GM19468 (cell line): ENCODE results near the gene EBF4.
A peak's percentile ranks its signal among the peaks of the same experiment; 100 is the strongest.

Source experiments
- ATAC-seq: cut with Tn5 transposase; IDR thresholded peaks from one replicate; pipeline ENCODE4 v1.9.1; 2021; ENCODE audit warnings: mild to moderate bottlenecking, moderate library complexity, moderate number of reproducible peaks; ENCODE audit not compliant: unreplicated experiment; ENCODE audit errors: extremely low read depth

EBF4 gene

GRCh38 chr20:2692036-2692885 is at the start of gene EBF4:
TSS of gene EBF4 (plus strand) at chr20:2692780. CDS start at chr20:2693646, 866 bp downstream.
- ATAC-seq, result no peak

- ATAC-seq, result no peak
Observed at GRCh38 chr20:2643708-2644107, 48.9 kb upstream of the EBF4 start.

GRCh38 chr20:2651772-2652723 is 40.5 kb upstream of the EBF4 start, which contains the start of gene NOP56:
TSS of gene NOP56 (plus strand) at chr20:2652632. CDS start at chr20:2652661, 29 bp downstream.
- peak; percentile 64 for ATAC-seq

- no peak for ATAC-seq
Observed at GRCh38 chr20:2652724-2653555, 39.6 kb upstream of the EBF4 start.

GRCh38 chr20:2653556-2654383 is 38.8 kb upstream of the EBF4 start:
- no peak for ATAC-seq

GRCh38 chr20:2654384-2654822 is 38.2 kb upstream of the EBF4 start:
- no peak for ATAC-seq

GRCh38 chr20:2654831-2655230 is 37.7 kb upstream of the EBF4 start:
- no peak for ATAC-seq

GRCh38 chr20:2655331-2656116 is 37.1 kb upstream of the EBF4 start:
- no peak for ATAC-seq

- ATAC-seq, result no peak
Observed at GRCh38 chr20:2656471-2657117, 36.0 kb upstream of the EBF4 start.

GRCh38 chr20:2657241-2657640 is 35.3 kb upstream of the EBF4 start:
- ATAC-seq, result no peak

GRCh38 chr20:2657674-2658073 is 34.9 kb upstream of the EBF4 start:
- ATAC-seq, result no peak

GRCh38 chr20:2658414-2659354 is 33.9 kb upstream of the EBF4 start:
- ATAC-seq, result no peak

GRCh38 chr20:2659547-2659946 is 33.0 kb upstream of the EBF4 start:
- no peak for ATAC-seq

GRCh38 chr20:2663364-2663886 is 29.2 kb upstream of the EBF4 start:
- no peak for ATAC-seq

- peak; percentile 67 for ATAC-seq
Observed at GRCh38 chr20:2663887-2664719, 28.5 kb upstream of the EBF4 start, which contains the start of gene IDH3B. TSS of gene IDH3B (minus strand) at chr20:2664216. CDS start at chr20:2664188, 28 bp downstream.

- ATAC-seq, result no peak
Observed at GRCh38 chr20:2671977-2672376, 20.6 kb upstream of the EBF4 start.
